Ovary (tissue), 9 donors: ENCODE measurements around the gene MARK2. TPM values are rescaled to one million over a fixed set of nuclear protein-coding genes. Genes with fewer than 3 reads are reported as not detected.

ENCODE experiments used
- DNase-seq, 5 donors: peaks; one replicate each; pipeline ENCODE4 v3.0.0-alpha.2; 2019 to 2020
- H3K27ac ChIP-seq, 2 donors: fragments of 200-600 bp; one replicate each; pipeline versions ENCODE4 v1.5.1 to v1.8.0; 2019 to 2022
- H3K27me3 ChIP-seq: fragments of 200-600 bp; one replicate; pipeline ENCODE4 v1.8.0; 2022
- H3K36me3 ChIP-seq: fragments of 200-600 bp; sonication (generic); one replicate; pipeline ENCODE4 v1.5.1; 2019
- H3K4me1 ChIP-seq: one replicate; pipeline ENCODE4 v1.8.1; 2013; ENCODE audit warnings: mild to moderate bottlenecking, moderate library complexity; ENCODE audit not compliant: insufficient read depth
- H3K4me3 ChIP-seq: fragments of 200-600 bp; sonication (generic); one replicate; pipeline ENCODE4 v1.5.1; 2017
- H3K9me3 ChIP-seq, 2 donors: fragments of 200-600 bp in 1 of 2; sonication (generic) in 1 of 2; one replicate each; pipeline versions ENCODE4 v1.5.1 to v1.8.1; 2013 to 2019; ENCODE audit warnings: mild to moderate bottlenecking in 1 of 2, moderate library complexity in 1 of 2
- CTCF ChIP-seq, 3 donors: fragments of 450-650 bp in 2 of 3; fragments of 200-600 bp in 1 of 3; IDR thresholded peaks; one replicate each; pipeline versions ENCODE4 v1.5.1 to v1.8.0; 2016 to 2022; ENCODE audit warnings: antibody characterized with exemption in 3 of 3, mild to moderate bottlenecking in 1 of 3
- EP300 ChIP-seq: sonication (generic); formaldehyde crosslinking; IDR thresholded peaks from one replicate; pipeline ENCODE4 v1.6.1; 2017; ENCODE audit warnings: antibody characterized with exemption
- POLR2A ChIP-seq: fragments of 450-650 bp; IDR thresholded peaks from one replicate; pipeline ENCODE4 v1.6.1; 2017; ENCODE audit warnings: antibody characterized with exemption, mild to moderate bottlenecking, moderate library complexity
- WGBS, 3 donors: extraction: QIAGEN DNeasy Blood & Tissue Kit in 1 of 3; methylation state at CpG; one replicate each; pipeline versions ENCODE4 v1.1.5 to v1.1.7; 2013 to 2017; 5-methylcytosine and 5-hydroxymethylcytosine counted together
- intact Hi-C, 4 donors: fragments of 100-400 bp; cut with DNase I; formaldehyde crosslinking; loops; one replicate each; pipeline versions ENCODE4 v1.11.0 to v1.15.1; 2022 to 2023
- polyA plus RNA-seq, 2 donors: library from polyadenylated mRNA; stranded (reverse); fragments of 200-250 nt in 1 of 2; fragments of 350-450 nt in 1 of 2; fragmentation: Illumina TruSeq in 1 of 2; extraction: RNeasy Lipid Tissue Mini Kit (QIAGEN cat#74804) in 1 of 2; gene quantifications; one replicate each; pipeline ENCODE4 v1.2.3, GENCODE V29; 2013 to 2014
- total RNA-seq, 7 donors: library from RNA; depleted of rRNA in 2 of 7; stranded (reverse); fragments of >200 nt in 2 of 7; fragmentation: NEBNext Ultra II Directional in 3 of 7; extraction: Animal tissue kit (Norgen Biotek cat#: 25700) in 3 of 7; gene quantifications; one replicate each; pipeline versions ENCODE4 v1.1.0 to v1.2.4, GENCODE V29; 2016 to 2023
- donor health status: DM: no; HTN: no; CAD: no; lungs with moderate emphysema.
- donor health status: DM: no; HTN: no; CAD: no.
- donor health status: Bipolar disorder and iron deficiency.
- donor health status: DM: yes; HTN: yes; CAD: no.
- donor health status: DM: no; HTN: no; CAD: no.
- donor health status: DM: yes; HTN: yes; CAD: no.

MARK2 gene
- total and polyA plus RNA-seq, 9 donors: 12.3 to 27.8 (median 25.8) TPM

- Histone ChIP-seq H3K4me3 (no peak overlapping the region), H3K27me3 (no peaks in the 10 kb centered on the region), H3K4me1 (peaks cover 35% of the 10 kb centered on the region), H3K36me3 (no peaks in the 10 kb centered on the region), H3K9me3 (no peaks in the 10 kb centered on the region), H3K27ac (peak overlapping the region in 1 of 2 donors; percentile 39)
- intact Hi-C loops: loop anchor here in 1 of 4 donors (5.0 kb wide), 1 partner anchor 35 kb away; no protein-coding TSS in a partner anchor
- DNase-seq: peak; percentile 45 to 79 (median 60)
- TF ChIP-seq EP300 (no peak), CTCF (IDR thresholded peaks at IDR 0.05) (peak in 1 of 3 donors; percentile 42)
- 10 to 15% (median 11%) methylated on average over 11 of the region's 11 CpGs for WGBS, 3 donors
Measured at GRCh38 chr11:63871962-63872799, 33.3 kb downstream of the MARK2 start.

DNA sequence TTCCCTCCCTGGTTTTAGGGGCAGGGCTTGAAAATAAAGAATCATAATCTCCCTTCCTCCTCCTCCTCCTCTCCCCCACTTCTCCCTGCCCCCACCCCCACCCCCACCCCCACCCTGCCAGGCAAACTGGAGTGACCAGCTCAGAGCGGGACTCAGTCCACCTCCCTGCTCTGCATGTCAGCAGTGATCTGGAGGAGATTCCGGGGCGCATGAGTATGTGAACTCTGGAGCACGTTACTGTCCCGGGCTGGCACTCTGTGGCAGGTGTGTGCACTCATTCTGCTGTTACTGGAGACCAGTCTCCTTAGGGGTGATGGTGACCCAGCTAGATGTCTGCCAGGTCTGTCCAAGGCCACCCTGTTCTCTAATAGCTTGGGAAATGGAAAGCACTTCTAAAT is 33.9 kb downstream of the MARK2 start:
- peak in 2 of 5 donors; percentile 20 to 46 for DNase-seq
- H3K36me3 ChIP-seq: no peaks in the 10 kb centered on the region
- peak overlapping the region in 1 of 2 donors; percentile 46 for H3K27ac ChIP-seq
- H3K4me3 ChIP-seq: no peak overlapping the region
- WGBS, 3 donors: 17 to 35% (median 22%) methylated on average over 5 of the region's 5 CpGs
- H3K4me1 ChIP-seq: peaks cover 35% of the 10 kb centered on the region
- no peaks in the 10 kb centered on the region for H3K9me3 ChIP-seq
- no peaks in the 10 kb centered on the region for H3K27me3 ChIP-seq
- intact Hi-C loops: loop anchor here in 1 of 4 donors (5.0 kb wide), 1 partner anchor 35 kb away; no protein-coding TSS in a partner anchor
- no peak for TF ChIP-seq POLR2A
- no peak for TF ChIP-seq CTCF (IDR thresholded peaks at IDR 0.05)
- no peak for TF ChIP-seq EP300

GRCh38 chr11:63873311-63873710 is 34.4 kb downstream of the MARK2 start:
- TF ChIP-seq EP300 (no peak), POLR2A (no peak), CTCF (IDR thresholded peaks at IDR 0.05) (no peak)
- 15 to 27% (median 16%) methylated on average over 5 of the region's 5 CpGs for WGBS, 3 donors
- Histone ChIP-seq H3K27me3 (no peaks in the 10 kb centered on the region), H3K4me3 (no peak overlapping the region), H3K27ac (peak overlapping the region; percentile 4 to 46), H3K9me3 (no peaks in the 10 kb centered on the region), H3K36me3 (no peaks in the 10 kb centered on the region), H3K4me1 (peaks cover 35% of the 10 kb centered on the region)
- DNase-seq: no peak
- intact Hi-C loops: loop anchor here in 1 of 4 donors (5.0 kb wide), 1 partner anchor 34 kb away; no protein-coding TSS in a partner anchor

- DNase-seq: no peak
- WGBS, 3 donors: 11 to 21% (median 18%) methylated on average over 6 of the region's 6 CpGs
- TF ChIP-seq CTCF (IDR thresholded peaks at IDR 0.05): no peak
- no peak for TF ChIP-seq EP300
- TF ChIP-seq POLR2A: no peak
- Histone ChIP-seq H3K36me3 (no peaks in the 10 kb centered on the region), H3K27me3 (no peaks in the 10 kb centered on the region), H3K27ac (peak overlapping the region in 1 of 2 donors; percentile 46), H3K4me1 (peaks cover 36% of the 10 kb centered on the region), H3K4me3 (no peak overlapping the region), H3K9me3 (no peaks in the 10 kb centered on the region)
- intact Hi-C loops: loop anchor here in 1 of 4 donors (5.0 kb wide), 1 partner anchor 33 kb away; no protein-coding TSS in a partner anchor
Measured at GRCh38 chr11:63874511-63874910, 35.6 kb downstream of the MARK2 start.
